Stimulated activated naive CD8-positive, alpha-beta T cell treated with anti-CD3 and anti-CD28 coated beads, Interleukin-15, Interleukin-2, amounts not matched to agents 100 ng/mL and 50 ng/mL, for 24 hours (primary cell): ENCODE measurements around the gene LGALS12.

ENCODE experiments used
- H3K27ac Mint-ChIP-seq: one replicate; pipeline ENCODE4 v1.8.0; 2021; ENCODE audit warnings: mild to moderate bottlenecking, mixed read lengths
- H3K27me3 Mint-ChIP-seq: one replicate; pipeline ENCODE4 v1.8.0; 2021; ENCODE audit warnings: mixed read lengths
- H3K36me3 Mint-ChIP-seq: one replicate; pipeline ENCODE4 v1.8.0; 2021; ENCODE audit warnings: low read depth, mixed read lengths
- H3K4me1 Mint-ChIP-seq: one replicate; pipeline ENCODE4 v1.8.0; 2021; ENCODE audit warnings: low read depth, mixed read lengths
- H3K4me3 Mint-ChIP-seq: one replicate; pipeline ENCODE4 v1.8.0; 2021; ENCODE audit warnings: mild to moderate bottlenecking, mixed read lengths
- H3K9me3 Mint-ChIP-seq: one replicate; pipeline ENCODE4 v1.8.0; 2021; ENCODE audit warnings: mixed read lengths

LGALS12 gene

DNA sequence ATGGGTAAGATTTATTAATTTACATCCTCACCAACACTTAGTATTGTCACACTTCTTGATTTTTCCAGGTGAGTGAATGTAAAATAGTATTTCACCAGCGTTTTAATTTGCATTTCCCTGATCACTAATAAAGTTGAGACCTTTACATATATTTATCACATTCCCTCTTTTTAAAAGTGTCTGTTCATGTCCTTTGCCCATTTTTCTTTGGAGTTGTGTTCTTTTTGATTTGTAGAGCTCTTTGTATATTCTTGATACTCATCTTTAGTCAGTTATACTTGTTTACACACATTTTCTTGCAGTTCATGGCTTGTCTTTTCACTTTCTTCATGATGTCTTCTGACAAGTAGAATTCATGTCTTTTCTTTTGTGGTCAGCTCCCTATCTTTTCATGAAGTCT, 12.8 kb upstream of the LGALS12 start:
- H3K27me3 Mint-ChIP-seq = peaks cover 42% of the 10 kb centered on the region
- no peaks in the 10 kb centered on the region for H3K36me3 Mint-ChIP-seq
- H3K27ac Mint-ChIP-seq = no peak overlapping the region
- H3K9me3 Mint-ChIP-seq = no peaks in the 10 kb centered on the region
- peaks cover 14% of the 10 kb centered on the region for H3K4me1 Mint-ChIP-seq
- no peak overlapping the region for H3K4me3 Mint-ChIP-seq

- Mint-ChIP-seq H3K4me3 (no peak overlapping the region), H3K4me1 (peaks cover 14% of the 10 kb centered on the region), H3K9me3 (peaks cover 8% of the 10 kb centered on the region), H3K36me3 (peaks cover 7% of the 10 kb centered on the region), H3K27ac (no peak overlapping the region), H3K27me3 (peaks cover 32% of the 10 kb centered on the region)
Measured at GRCh38 chr11:63494975-63495374, 10.9 kb upstream of the LGALS12 start.

DNA sequence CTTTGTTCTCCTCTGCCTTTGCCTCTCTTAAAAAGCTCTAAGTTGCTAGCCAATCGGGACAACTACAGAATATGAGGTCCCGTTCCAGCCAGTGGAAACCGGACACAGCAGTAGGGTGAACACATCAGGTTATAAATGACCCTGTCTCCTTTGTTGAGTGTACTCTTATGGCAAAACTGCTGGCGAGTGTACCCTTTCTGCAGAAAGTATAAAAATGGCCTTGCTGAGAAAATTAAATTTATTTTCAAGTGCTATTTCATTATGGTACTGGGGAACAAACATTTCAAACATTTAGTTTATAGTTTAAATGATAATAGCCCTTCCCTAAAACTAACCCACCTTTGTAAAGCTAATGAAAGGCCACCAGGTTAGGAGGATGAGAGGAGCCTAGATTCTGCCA, 6.0 kb upstream of the LGALS12 start:
- H3K36me3 Mint-ChIP-seq = peaks cover 12% of the 10 kb centered on the region
- H3K4me1 Mint-ChIP-seq = no peaks in the 10 kb centered on the region
- H3K27ac Mint-ChIP-seq = no peak overlapping the region
- no peak overlapping the region for H3K4me3 Mint-ChIP-seq
- H3K27me3 Mint-ChIP-seq = peaks cover 12% of the 10 kb centered on the region
- peaks cover 17% of the 10 kb centered on the region for H3K9me3 Mint-ChIP-seq

GRCh38 chr11:63501236-63501635, 4.6 kb upstream of the LGALS12 start:
- Mint-ChIP-seq H3K27me3 (peaks cover 12% of the 10 kb centered on the region), H3K9me3 (peaks cover 17% of the 10 kb centered on the region), H3K4me3 (no peak overlapping the region), H3K36me3 (peaks cover 12% of the 10 kb centered on the region), H3K27ac (no peak overlapping the region), H3K4me1 (peaks cover 6% of the 10 kb centered on the region)

DNA sequence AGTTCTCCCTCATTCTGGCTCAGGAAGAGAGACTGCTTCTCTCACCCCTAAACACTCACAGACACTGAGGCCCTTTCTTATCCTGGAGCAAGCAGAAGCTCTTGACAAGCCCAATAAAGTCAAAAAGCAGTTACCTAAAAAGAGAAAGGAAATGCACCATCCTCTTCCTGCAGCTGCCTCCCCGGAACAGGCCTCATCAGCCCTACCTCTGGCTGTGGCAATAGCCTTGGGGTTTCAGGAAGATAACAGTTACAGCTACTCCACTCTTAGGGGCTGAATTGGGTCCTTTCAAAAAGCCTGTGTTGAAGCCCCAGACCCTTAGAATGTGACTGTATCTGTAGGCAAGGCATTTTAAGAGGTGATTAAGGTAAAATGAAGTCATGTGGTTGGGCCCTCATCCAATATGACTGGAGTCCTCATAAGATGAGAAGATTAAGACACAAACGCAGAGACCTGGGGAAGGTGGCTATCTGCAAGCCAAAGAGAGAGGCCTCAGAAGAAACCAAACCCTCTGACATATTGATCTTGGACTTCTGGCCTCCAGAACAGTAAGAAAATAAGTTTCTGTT, 3.5 kb upstream of the LGALS12 start:
- Mint-ChIP-seq H3K27ac (no peak overlapping the region), H3K4me1 (peaks cover 6% of the 10 kb centered on the region), H3K27me3 (peaks cover 6% of the 10 kb centered on the region), H3K36me3 (peaks cover 12% of the 10 kb centered on the region), H3K9me3 (peaks cover 17% of the 10 kb centered on the region), H3K4me3 (no peak overlapping the region)

GRCh38 chr11:63503492-63503891, 2.4 kb upstream of the LGALS12 start:
- H3K4me1 Mint-ChIP-seq = peaks cover 6% of the 10 kb centered on the region
- H3K27me3 Mint-ChIP-seq = no peaks in the 10 kb centered on the region
- H3K9me3 Mint-ChIP-seq = peaks cover 17% of the 10 kb centered on the region
- no peak overlapping the region for H3K27ac Mint-ChIP-seq
- no peak overlapping the region for H3K4me3 Mint-ChIP-seq
- H3K36me3 Mint-ChIP-seq = peaks cover 12% of the 10 kb centered on the region

DNA sequence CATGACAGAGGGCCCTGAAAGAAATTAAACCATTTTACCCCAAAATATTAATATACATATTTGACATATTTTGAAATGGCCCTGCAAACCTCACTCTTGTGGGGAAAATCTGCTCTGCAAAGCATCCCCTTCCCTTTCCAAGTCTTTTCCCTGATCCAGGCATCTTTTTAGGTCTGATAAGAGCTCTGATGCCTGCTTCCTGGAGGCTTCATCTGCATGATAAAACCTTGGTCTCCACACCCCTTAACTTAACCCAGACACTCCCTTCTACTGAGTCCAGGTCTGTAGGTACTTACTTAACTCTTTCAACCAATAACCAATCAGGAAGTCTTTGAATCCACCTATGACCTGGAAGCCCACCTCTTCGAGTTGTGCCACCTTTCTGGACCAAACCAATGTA, 1.8 kb upstream of the LGALS12 start:
- peaks cover 12% of the 10 kb centered on the region for H3K36me3 Mint-ChIP-seq
- no peaks in the 10 kb centered on the region for H3K27me3 Mint-ChIP-seq
- peaks cover 6% of the 10 kb centered on the region for H3K4me1 Mint-ChIP-seq
- no peak overlapping the region for H3K27ac Mint-ChIP-seq
- no peak overlapping the region for H3K4me3 Mint-ChIP-seq
- H3K9me3 Mint-ChIP-seq = peaks cover 17% of the 10 kb centered on the region

DNA sequence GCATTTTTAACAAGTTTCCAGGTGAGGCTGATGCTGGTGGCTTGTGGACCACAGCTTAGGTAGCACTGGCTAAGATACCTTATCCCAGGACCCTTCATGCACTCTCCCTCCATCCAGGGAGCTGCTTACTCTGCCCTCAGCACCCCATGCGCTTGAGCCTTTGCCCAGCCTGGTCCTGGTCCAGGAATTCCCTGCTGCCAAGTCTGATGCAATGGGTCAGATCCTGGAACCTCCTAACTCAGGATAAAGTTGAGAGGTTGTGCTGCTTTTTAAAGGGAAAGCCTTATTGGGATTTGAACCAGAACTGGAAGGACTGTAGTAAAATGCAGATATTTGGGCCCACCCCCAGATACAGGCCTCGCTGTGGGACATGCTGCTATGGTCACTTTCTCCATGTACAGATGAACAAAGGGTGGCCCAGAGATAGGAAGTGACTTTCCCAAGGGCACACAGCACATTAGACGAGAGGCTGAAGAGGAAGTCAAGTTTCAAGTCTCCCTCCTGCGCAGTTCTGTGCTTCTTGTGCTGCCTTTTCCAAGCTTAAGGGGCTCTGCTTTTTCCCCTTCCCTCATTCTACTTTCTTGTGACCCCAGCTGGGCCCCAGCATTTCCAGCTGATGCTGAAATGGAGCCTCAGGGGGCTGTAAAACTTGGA, 824 bp upstream of the LGALS12 start:
- Mint-ChIP-seq H3K9me3 (peaks cover 9% of the 10 kb centered on the region), H3K4me3 (no peak overlapping the region), H3K36me3 (peaks cover 6% of the 10 kb centered on the region), H3K27ac (no peak overlapping the region), H3K27me3 (no peaks in the 10 kb centered on the region), H3K4me1 (peaks cover 6% of the 10 kb centered on the region)

DNA sequence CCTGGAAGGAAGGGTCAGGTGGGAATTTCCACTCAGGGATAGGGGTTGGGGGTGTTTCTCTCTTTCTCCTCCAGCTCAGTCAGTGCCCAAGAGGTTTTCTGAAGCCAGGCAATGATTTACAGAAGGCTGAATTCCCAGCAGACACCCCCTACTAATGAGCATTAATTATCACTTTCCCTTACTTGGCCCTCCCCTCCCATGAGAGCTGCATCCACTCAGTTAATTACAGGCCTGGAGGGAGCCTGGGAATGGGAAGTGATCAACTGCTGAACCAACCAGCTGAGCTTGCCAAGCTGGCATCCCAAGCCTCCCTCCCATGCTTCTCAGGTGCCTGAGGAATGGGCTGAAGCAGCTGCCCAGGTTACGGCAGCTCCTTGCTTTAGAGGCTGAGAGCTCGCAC, 992 bp downstream of the LGALS12 start:
- H3K36me3 Mint-ChIP-seq = no peaks in the 10 kb centered on the region
- H3K9me3 Mint-ChIP-seq = no peaks in the 10 kb centered on the region
- H3K4me3 Mint-ChIP-seq = no peak overlapping the region
- H3K4me1 Mint-ChIP-seq = peaks cover 6% of the 10 kb centered on the region
- no peak overlapping the region for H3K27ac Mint-ChIP-seq
- H3K27me3 Mint-ChIP-seq = no peaks in the 10 kb centered on the region

DNA sequence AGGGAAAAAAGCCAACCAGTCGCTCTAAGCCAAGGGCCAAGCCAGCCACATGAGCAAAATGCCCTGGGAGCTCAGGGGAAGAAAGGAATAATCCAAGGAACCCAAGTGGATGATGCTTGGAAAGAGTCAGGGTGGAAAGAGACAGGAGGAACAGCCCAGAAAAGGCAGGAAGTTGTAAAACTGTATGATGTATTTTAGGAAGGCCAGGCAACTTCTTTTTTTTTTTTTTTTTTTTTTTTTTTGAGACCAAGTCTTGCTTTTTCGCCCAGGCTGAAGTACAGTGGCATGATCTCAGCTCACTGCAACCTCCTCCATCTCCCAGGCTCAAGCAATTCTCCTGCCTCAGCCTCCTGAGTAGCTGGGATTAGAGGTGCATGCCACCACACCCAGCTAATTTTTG, 1.6 kb downstream of the LGALS12 start:
- H3K27me3 Mint-ChIP-seq = no peaks in the 10 kb centered on the region
- H3K36me3 Mint-ChIP-seq = no peaks in the 10 kb centered on the region
- H3K9me3 Mint-ChIP-seq = no peaks in the 10 kb centered on the region
- H3K27ac Mint-ChIP-seq = no peak overlapping the region
- no peak overlapping the region for H3K4me3 Mint-ChIP-seq
- peaks cover 6% of the 10 kb centered on the region for H3K4me1 Mint-ChIP-seq

DNA sequence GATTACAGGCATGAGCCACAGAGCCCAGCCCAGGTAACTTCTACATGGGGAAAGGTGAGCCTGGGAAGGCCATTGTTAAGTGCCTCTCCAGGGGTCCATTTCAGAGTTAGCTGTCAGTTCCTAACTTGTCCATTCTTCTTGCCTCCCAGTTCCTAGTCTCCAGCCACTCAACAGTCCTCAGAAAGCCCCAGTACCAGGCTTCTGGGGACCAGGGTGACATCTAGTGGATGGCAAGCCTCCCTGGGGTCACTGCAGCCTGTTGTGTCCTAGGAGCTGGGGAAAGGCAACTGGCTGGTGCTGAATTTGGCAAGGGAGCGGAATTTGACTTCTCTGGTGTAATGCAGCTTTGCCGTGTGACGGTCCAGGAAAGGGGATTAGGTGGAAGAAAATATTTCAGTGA, 2.1 kb downstream of the LGALS12 start:
- Mint-ChIP-seq H3K27me3 (no peaks in the 10 kb centered on the region), H3K27ac (no peak overlapping the region), H3K36me3 (no peaks in the 10 kb centered on the region), H3K9me3 (no peaks in the 10 kb centered on the region), H3K4me3 (no peak overlapping the region), H3K4me1 (peaks cover 6% of the 10 kb centered on the region)

DNA sequence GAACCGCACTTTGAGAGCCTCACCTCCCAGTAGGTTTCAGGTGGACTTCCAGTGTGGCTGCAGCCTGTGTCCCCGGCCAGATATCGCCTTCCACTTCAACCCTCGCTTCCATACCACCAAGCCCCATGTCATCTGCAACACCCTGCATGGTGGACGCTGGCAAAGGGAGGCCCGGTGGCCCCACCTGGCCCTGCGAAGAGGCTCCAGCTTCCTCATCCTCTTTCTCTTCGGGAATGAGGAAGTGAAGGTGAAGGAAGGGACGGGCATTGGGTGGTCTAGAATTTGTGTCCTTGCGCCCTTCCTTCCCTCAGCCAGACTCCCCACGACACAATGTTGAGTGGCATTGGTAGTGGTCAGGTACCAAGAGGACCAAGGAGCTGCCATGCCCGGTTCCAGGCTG, 2.9 kb downstream of the LGALS12 start:
- no peaks in the 10 kb centered on the region for H3K27me3 Mint-ChIP-seq
- H3K4me3 Mint-ChIP-seq = no peak overlapping the region
- H3K4me1 Mint-ChIP-seq = peaks cover 6% of the 10 kb centered on the region

GRCh38 chr11:63510360-63511047, 4.6 kb downstream of the LGALS12 start:
- no peaks in the 10 kb centered on the region for H3K27me3 Mint-ChIP-seq
- H3K4me1 Mint-ChIP-seq = peaks cover 3% of the 10 kb centered on the region
- H3K36me3 Mint-ChIP-seq = no peaks in the 10 kb centered on the region
- H3K4me3 Mint-ChIP-seq = no peak overlapping the region
- no peak overlapping the region for H3K27ac Mint-ChIP-seq
- H3K9me3 Mint-ChIP-seq = no peaks in the 10 kb centered on the region

More for the DNA sequence above, 2.9 kb downstream of the LGALS12 start:
- Mint-ChIP-seq H3K27ac (no peak overlapping the region), H3K9me3 (no peaks in the 10 kb centered on the region), H3K36me3 (no peaks in the 10 kb centered on the region)

DNA sequence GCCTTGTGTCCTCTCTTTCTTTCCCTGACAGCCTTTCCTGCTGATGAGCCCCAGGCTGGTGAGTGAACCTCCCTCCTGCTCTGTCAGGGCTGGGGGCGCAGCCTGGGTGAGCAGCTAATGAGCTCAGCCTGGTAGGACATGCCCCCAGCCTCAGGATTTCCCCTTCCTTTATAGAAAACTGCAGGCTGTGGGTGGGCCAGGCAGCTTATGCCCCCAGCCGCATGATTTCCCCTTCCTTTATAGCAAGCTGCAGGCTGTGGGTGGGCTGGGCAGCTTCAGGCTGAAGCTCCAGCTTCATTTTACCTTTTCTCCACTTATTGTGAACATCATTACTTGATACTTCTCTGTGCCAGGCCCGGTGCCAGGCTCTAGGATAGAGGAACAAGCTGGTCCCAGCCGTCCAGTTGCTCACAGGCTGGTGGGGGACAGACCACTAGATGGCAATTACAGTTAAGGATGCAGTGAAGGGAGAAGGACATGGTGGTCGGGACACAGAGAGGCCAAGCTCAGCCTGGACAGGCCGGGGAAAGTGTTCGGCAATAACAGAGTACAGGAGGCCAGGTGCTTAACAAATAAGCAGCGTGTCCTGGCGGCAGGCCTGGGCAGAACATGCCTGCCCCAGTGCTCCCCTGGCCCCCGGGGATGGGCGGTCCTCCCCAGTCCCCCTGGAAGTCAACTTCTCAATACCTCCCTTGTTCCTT, 5.3 kb downstream of the LGALS12 start:
- no peaks in the 10 kb centered on the region for H3K9me3 Mint-ChIP-seq
- no peaks in the 10 kb centered on the region for H3K4me1 Mint-ChIP-seq
- H3K4me3 Mint-ChIP-seq = no peak overlapping the region
- no peaks in the 10 kb centered on the region for H3K36me3 Mint-ChIP-seq
- H3K27me3 Mint-ChIP-seq = no peaks in the 10 kb centered on the region
- H3K27ac Mint-ChIP-seq = no peak overlapping the region

- no peak overlapping the region for H3K27ac Mint-ChIP-seq
- no peaks in the 10 kb centered on the region for H3K27me3 Mint-ChIP-seq
- no peaks in the 10 kb centered on the region for H3K36me3 Mint-ChIP-seq
- no peak overlapping the region for H3K4me3 Mint-ChIP-seq
- no peaks in the 10 kb centered on the region for H3K4me1 Mint-ChIP-seq
- H3K9me3 Mint-ChIP-seq = no peaks in the 10 kb centered on the region
Measured at GRCh38 chr11:63512816-63513215, 6.9 kb downstream of the LGALS12 start.
